Endothelial cell of umbilical vein (primary cell): ENCODE data around the gene GDI2. TPM values are rescaled to one million over a fixed set of nuclear protein-coding genes. Genes with fewer than 3 reads are reported as not detected.

Source experiments
- BruUV-seq: library from RNA; stranded (reverse); fragments of 400-500 nt; replicated peaks from 2 replicates; lab custom pipeline; 2021; lab: Mats Ljungman, UMichigan
- CTCF ChIA-PET: fragments of 300-600, 350-600 bp; sonication (Branson Sonifier 250); formaldehyde crosslinking; loops from one replicate; lab custom pipeline; 2021; ENCODE audit warnings: antibody characterized with exemption, inconsistent platforms; lab: Charles Lee
- POLR2A ChIA-PET: fragments of 300-600, 350-600 bp; sonication (Branson Sonifier 250); formaldehyde crosslinking; loops from one replicate; lab custom pipeline; 2021; ENCODE audit warnings: antibody characterized with exemption, inconsistent platforms; lab: Charles Lee
- DNase-seq: peaks from one replicate; pipeline ENCODE4 v3.0.0-alpha.2; 2011; ENCODE audit warnings: low read depth, low spot score
- FAIRE-seq: peaks from 2 replicates; lab custom pipeline; 2011; peaks lifted over from hg19 to GRCh38; lab: Jason Lieb, UNC
- H2AFZ ChIP-seq: 2 replicates; pipeline ENCODE4 v1.6.0; 2012; ENCODE audit warnings: low read depth, low read length, control low read depth, inconsistent platforms
- H3K27ac ChIP-seq: 2 replicates; pipeline ENCODE4 v1.5.1; 2011; ENCODE audit warnings: low read depth, mild to moderate bottlenecking, control low read depth, low read length, moderate library complexity; ENCODE audit not compliant: insufficient read depth
- H3K27me3 ChIP-seq, 2 experiments: 2 replicates each; pipeline versions ENCODE4 v1.6.0 to v1.6.1; 2011; ENCODE audit warnings: low read length in 2 of 2, mixed read lengths in 1 of 2; ENCODE audit not compliant: control insufficient read depth in 2 of 2, insufficient read depth in 2 of 2
- H3K36me3 ChIP-seq, 2 experiments: 2 replicates in 1 of 2; 3 replicates in 1 of 2; pipeline ENCODE4 v1.5.1; 2011; ENCODE audit warnings: low read length in 2 of 2, mild to moderate bottlenecking in 1 of 2, moderate library complexity in 1 of 2; ENCODE audit not compliant: control insufficient read depth in 2 of 2, insufficient read depth in 2 of 2; ENCODE audit errors: extremely low read depth in 1 of 2
- H3K4me1 ChIP-seq: 3 replicates; pipeline ENCODE4 v1.5.1; 2011; ENCODE audit warnings: mild to moderate bottlenecking, low read length; ENCODE audit not compliant: control insufficient read depth, insufficient read depth; ENCODE audit errors: extremely low read depth
- H3K4me2 ChIP-seq: 2 replicates; pipeline ENCODE4 v1.6.1; 2011; ENCODE audit warnings: low read length, control low read depth, mixed read lengths; ENCODE audit not compliant: insufficient read depth
- H3K4me3 ChIP-seq, 3 experiments: fragments of 200-600 bp in 1 of 3; sonication (generic), shearing (Covaris generic) in 1 of 3; replicated peaks in 1 of 3; 2 replicates each; pipeline ENCODE4 v1.5.1; 2011 to 2016; ENCODE audit warnings: control low read depth in 3 of 3, low read length in 3 of 3, mild to moderate bottlenecking in 2 of 3, inconsistent platforms in 1 of 3, low read depth in 1 of 3, moderate library complexity in 1 of 3; ENCODE audit not compliant: insufficient read depth in 1 of 3
- H3K79me2 ChIP-seq: 2 replicates; pipeline ENCODE4 v1.6.0; 2012; ENCODE audit warnings: low read length, inconsistent platforms; ENCODE audit not compliant: control insufficient read depth, insufficient read depth
- H3K9ac ChIP-seq: replicated peaks from 2 replicates; pipeline ENCODE3; 2011; ENCODE audit warnings: low read length, control low read depth; ENCODE audit not compliant: insufficient read depth; ENCODE audit errors: extremely low read depth
- H3K9me1 ChIP-seq: replicated peaks from 3 replicates; pipeline ENCODE4 v1.6.0; 2011; ENCODE audit warnings: mild to moderate bottlenecking, low read length; ENCODE audit not compliant: control insufficient read depth, insufficient read depth; ENCODE audit errors: extremely low read depth
- H3K9me3 ChIP-seq: replicated peaks from 2 replicates; pipeline ENCODE4 v1.5.1; 2012; ENCODE audit warnings: low read length, inconsistent platforms; ENCODE audit not compliant: control insufficient read depth, insufficient read depth
- H4K20me1 ChIP-seq: replicated peaks from 2 replicates; pipeline ENCODE3; 2011; ENCODE audit warnings: mild to moderate bottlenecking, low read length; ENCODE audit not compliant: control insufficient read depth, insufficient read depth; ENCODE audit errors: extremely low read depth
- EZH2 ChIP-seq: IDR thresholded peaks from 2 replicates; pipeline ENCODE4 v1.6.1; 2012; ENCODE audit warnings: borderline replicate concordance, low read depth, mild to moderate bottlenecking, moderate library complexity, low read length, inconsistent platforms; ENCODE audit not compliant: severe bottlenecking
- FOS ChIP-seq: IDR thresholded peaks from 2 replicates; pipeline ENCODE4 v1.6.1; 2011; ENCODE audit warnings: mild to moderate bottlenecking, low read length, moderate library complexity, borderline replicate concordance; ENCODE audit not compliant: insufficient read depth
- GATA2 ChIP-seq: IDR thresholded peaks from 2 replicates; pipeline ENCODE4 v1.7.0; 2011; ENCODE audit warnings: low read depth, mild to moderate bottlenecking, moderate library complexity, mixed read lengths, low read length; ENCODE audit not compliant: insufficient read length, insufficient read depth
- JUN ChIP-seq: IDR thresholded peaks from 2 replicates; pipeline ENCODE4 v1.6.1; 2011; ENCODE audit warnings: borderline replicate concordance, low read depth; ENCODE audit not compliant: insufficient read length, insufficient read depth
- MYC ChIP-seq: IDR thresholded peaks from one replicate; pipeline ENCODE4 v1.6.1; 2011; ENCODE audit warnings: mild to moderate bottlenecking, low read depth, low read length
- POLR2A ChIP-seq: IDR thresholded peaks from 2 replicates; pipeline ENCODE4 v1.6.1; 2012; ENCODE audit warnings: low read depth, mild to moderate bottlenecking, control low read depth, low read length
- POLR2AphosphoS5 ChIP-seq: IDR thresholded peaks from 2 replicates; pipeline ENCODE4 v1.6.1; 2012; ENCODE audit warnings: low read depth, mild to moderate bottlenecking, control low read depth, low read length, moderate library complexity; ENCODE audit not compliant: insufficient read depth
- dilution Hi-C: fragments of 300-500 bp; cut with MboI; formaldehyde crosslinking; loops from one replicate; pipeline ENCODE4 v1.15.0; 2019; ENCODE audit warnings: low sequenced_read_pairs; ENCODE audit not compliant: extremely low pct_ligation_motif_present
- intact Hi-C: fragments of 100-400 bp; cut with micrococcal nuclease; formaldehyde crosslinking; loops from one replicate; pipeline ENCODE4 v1.10.0; 2022
- polyA plus RNA-seq, 4 experiments: library from polyadenylated mRNA; depleted of rRNA in 3 of 4; stranded (reverse) in 3 of 4; unstranded in 1 of 4; fragments of >200 nt; gene quantifications; 2 replicates each; pipeline versions ENCODE4 v1.2.1 to v1.2.3, GENCODE V29; 2011 to 2012; ENCODE audit warnings: missing spikeins in 1 of 4
- total RNA-seq: library from RNA; stranded (reverse); gene quantifications from 2 replicates; pipeline ENCODE4 v1.2.3, GENCODE V29; 2021
- TF ChIP-seq, protein P1 (sequence below): IDR thresholded peaks from 2 replicates; pipeline ENCODE4 v1.6.1; 2011; ENCODE audit not compliant: insufficient read depth, insufficient read length
- TF ChIP-seq, protein P2 (sequence below), 2 donors: IDR thresholded peaks; 1 replicate in 1 of 2; 2 replicates in 1 of 2; pipeline ENCODE4 v1.5.1; 2011; ENCODE audit warnings: low read length in 2 of 2, mild to moderate bottlenecking in 2 of 2, moderate library complexity in 2 of 2, control low read depth in 1 of 2, inconsistent platforms in 1 of 2, low read depth in 1 of 2; ENCODE audit not compliant: insufficient read depth in 1 of 2; ENCODE audit errors: extremely low read depth in 1 of 2

GDI2 gene
- total and polyA plus RNA-seq, 2 donors (not counting 3 experiments of a cell fraction or from before 2014, with no cell fraction given) = 154 to 307 TPM

DNA sequence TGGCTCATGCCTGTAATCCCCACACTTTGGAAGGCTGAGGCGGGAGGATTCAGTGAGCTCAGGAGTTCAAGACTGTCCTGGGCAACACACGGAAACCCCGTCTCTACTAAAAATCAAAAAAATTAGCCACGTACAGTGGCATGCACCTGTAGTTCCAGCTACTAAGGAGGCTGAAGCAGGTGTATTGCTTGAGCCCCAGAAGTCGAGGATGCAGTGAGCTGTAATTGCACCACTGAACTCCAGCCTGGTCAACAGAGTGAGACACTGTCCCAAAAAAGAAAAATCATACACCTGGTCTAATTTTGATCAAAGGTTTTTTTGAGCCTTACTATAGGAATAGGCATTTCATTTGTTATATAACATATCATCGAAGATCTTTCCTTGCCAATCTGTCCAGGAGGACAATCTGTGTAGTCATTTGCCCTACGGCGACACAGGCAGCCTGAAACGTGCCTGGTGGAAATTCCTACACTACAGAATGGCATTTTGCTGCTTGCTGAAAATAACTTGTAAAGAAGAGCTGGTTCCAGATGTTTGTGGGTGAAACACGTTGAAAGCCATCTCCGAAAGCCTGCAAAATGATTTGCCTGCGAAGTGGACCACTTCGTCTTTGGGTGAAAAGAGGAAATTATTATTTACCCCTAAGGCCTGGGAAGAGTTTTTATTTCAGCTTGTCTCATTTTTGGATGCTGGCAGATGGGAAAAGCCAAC lies 31.3 kb upstream of the GDI2 start:
- DNase-seq = no peak
- Histone ChIP-seq H2AFZ (no peak overlapping the region), H4K20me1 (no peaks in the 10 kb centered on the region), H3K9me1 (no peaks in the 10 kb centered on the region), H3K4me1 (peaks cover 8% of the 10 kb centered on the region), H3K9me3 (no peaks in the 10 kb centered on the region), H3K36me3 (no peaks in the 10 kb centered on the region), H3K4me2 (no peak overlapping the region), H3K4me3 (no peak overlapping the region), H3K79me2 (no peaks in the 10 kb centered on the region), H3K27me3 (no peaks in the 10 kb centered on the region), H3K27ac (no peak overlapping the region), H3K9ac (no peak overlapping the region)
- POLR2A ChIA-PET = interaction anchor here (0.9 kb wide), 1 partner anchor 31 kb away, joined by 3 read pairs; the partner anchor contains the start of gene GDI2
- intact Hi-C loops (no loop called here), dilution Hi-C loops (no loop called here)
- CTCF ChIA-PET = interaction anchor here (1.0 to 1.7 kb wide), 5 partner anchors 13 to 29 kb away, joined by 3 to 6 read pairs (median 4); no protein-coding TSS in a partner anchor
- FAIRE-seq = no peak
- TF ChIP-seq, protein P1, sequence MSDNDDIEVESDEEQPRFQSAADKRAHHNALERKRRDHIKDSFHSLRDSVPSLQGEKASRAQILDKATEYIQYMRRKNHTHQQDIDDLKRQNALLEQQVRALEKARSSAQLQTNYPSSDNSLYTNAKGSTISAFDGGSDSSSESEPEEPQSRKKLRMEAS = no peak
- TF ChIP-seq POLR2AphosphoS5 = no peak
- no peak for TF ChIP-seq GATA2
- no peak for TF ChIP-seq MYC
- no peak for TF ChIP-seq POLR2A
- TF ChIP-seq FOS = no peak
- TF ChIP-seq EZH2 = no peak
- TF ChIP-seq, protein P2, sequence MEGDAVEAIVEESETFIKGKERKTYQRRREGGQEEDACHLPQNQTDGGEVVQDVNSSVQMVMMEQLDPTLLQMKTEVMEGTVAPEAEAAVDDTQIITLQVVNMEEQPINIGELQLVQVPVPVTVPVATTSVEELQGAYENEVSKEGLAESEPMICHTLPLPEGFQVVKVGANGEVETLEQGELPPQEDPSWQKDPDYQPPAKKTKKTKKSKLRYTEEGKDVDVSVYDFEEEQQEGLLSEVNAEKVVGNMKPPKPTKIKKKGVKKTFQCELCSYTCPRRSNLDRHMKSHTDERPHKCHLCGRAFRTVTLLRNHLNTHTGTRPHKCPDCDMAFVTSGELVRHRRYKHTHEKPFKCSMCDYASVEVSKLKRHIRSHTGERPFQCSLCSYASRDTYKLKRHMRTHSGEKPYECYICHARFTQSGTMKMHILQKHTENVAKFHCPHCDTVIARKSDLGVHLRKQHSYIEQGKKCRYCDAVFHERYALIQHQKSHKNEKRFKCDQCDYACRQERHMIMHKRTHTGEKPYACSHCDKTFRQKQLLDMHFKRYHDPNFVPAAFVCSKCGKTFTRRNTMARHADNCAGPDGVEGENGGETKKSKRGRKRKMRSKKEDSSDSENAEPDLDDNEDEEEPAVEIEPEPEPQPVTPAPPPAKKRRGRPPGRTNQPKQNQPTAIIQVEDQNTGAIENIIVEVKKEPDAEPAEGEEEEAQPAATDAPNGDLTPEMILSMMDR (IDR thresholded peaks at IDR 0.05; ENCODE audit: extremely low read depth in 1 of 2, insufficient read depth in 1 of 2, low read depth in 1 of 2, low read length in 2 of 2) = no peak
- no peak for TF ChIP-seq JUN
- no TSS peak for BruUV-seq
